Left kidney (tissue), 2 donors: Measurements from ENCODE around the gene MRPL49. TPM values are rescaled to one million over a fixed set of nuclear protein-coding genes. Genes with fewer than 3 reads are reported as not detected.

Experiments used
- DNase-seq: peaks from one replicate; pipeline ENCODE4 v3.0.0-alpha.2; 2013
- polyA plus RNA-seq: library from polyadenylated mRNA; unstranded; fragments of 120-200 nt; gene quantifications from one replicate; pipeline ENCODE4 v1.2.1, GENCODE V29; 2013; ENCODE audit not compliant: insufficient read length

Gene MRPL49
- polyA plus RNA-seq, 1 donor, result 52.6 TPM

DNA sequence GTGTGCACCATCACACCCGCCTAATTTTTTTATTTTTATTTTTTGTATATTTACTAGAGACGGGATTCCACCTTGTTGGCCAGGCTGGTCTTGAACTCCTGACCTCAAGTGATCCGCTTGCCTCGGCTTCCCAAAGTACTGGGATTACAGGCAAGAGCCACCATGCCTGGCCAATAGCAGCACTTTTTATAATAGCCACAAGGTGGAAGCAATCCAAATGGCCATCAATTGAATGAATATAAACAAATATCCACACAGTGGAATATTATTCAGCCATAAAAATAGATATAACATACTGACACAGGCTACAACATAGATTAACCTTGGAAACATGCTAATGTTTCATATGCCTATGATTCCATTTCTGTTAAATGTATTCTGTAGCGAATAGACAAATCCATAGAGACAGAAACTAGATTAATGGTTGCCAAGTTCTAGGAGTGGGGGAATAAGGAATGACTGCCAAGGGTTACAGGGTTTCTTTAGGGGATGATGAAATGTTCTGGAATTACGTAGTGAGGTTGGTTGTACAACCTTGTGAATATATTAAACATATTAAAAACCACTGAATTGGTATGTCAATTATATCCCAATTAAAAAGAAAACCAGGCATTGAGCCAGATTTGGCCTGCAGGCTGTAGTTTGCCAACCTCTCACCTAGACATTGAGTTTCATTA, 21.3 kb upstream of the MRPL49 start:
- DNase-seq, result no peak

DNA sequence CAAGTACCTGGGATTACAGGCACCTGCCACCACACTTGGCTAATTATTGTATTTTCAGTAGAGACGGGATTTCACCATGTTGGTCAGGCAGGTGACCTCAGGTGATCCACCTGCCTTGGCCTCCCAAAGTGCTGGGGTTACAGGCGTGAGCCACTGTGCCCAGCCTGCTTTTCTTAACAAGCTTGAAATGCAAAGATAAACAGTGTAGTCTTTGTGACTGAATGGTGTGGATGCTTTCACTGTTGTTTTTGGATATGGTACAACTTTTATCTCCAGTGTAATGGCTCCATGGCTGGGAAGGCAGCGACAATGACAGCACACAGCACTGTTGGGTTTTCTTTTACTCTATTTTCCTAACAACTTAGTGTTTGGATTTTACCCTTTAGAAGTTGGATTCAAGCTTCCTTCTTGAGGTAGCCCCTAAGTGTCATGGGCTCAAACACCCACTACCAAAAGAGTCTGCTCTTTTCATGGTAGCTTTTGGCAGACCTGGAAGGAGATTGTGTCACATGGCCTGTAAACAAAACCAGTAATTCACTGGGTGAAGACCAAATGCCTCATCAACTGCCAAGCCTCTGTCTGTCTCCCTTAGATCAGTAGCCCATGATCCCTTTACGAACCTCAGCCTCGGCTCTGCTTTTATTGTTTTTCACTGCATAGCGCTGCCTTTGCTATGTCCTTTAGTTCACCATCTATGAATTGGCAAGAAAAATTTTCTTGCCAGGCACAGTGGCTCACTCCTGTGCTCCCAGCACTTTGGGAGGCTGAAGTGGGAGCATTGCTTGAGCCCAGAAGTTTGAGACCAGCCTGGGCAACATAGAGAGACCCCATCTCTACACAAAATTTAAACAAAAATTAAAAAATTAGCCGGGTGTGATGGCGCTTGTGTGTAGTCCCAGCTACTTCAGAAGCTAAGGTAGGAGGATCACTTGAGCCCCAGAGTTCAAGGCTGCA, 19.7 kb upstream of the MRPL49 start:
- DNase-seq, result no peak

DNA sequence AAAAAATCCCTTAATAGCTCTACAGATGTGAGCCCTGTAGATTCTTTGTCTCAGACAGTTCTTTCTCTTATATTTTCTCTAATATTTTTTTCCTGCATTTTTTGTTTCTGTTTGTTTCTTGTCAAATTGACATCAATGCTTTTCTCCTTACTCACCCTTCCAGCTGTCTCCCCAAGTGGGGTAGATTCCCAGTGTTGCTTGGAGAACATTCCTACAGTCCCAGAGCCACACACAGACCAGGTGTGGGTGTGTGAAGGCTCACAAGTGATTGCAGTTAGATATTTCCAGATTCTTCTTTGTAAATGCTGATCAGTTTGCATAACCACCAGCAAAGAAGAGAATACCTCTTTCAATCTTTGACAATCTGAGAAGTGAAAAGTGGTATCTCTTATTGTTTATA, 18.6 kb upstream of the MRPL49 start:
- no peak for DNase-seq

DNA sequence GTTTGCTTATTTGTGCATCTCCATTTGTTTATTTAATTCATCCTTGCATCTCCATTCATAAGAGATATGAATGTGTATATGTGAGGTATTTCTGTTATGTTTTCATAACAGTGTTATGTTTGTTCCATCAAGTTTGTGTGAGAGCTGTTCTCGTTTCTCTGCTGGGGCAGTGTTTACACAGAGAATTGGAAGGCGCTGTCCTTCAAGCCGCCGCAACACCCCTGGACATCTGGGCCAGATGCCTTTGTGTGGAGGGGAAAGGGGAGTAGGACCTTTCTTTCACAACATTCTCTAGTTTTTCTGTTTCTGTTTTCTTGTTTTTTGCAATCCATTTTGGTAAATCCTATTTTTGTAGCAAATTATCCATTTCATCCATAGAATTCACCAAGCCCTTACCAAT, 17.5 kb upstream of the MRPL49 start:
- no peak for DNase-seq

DNA sequence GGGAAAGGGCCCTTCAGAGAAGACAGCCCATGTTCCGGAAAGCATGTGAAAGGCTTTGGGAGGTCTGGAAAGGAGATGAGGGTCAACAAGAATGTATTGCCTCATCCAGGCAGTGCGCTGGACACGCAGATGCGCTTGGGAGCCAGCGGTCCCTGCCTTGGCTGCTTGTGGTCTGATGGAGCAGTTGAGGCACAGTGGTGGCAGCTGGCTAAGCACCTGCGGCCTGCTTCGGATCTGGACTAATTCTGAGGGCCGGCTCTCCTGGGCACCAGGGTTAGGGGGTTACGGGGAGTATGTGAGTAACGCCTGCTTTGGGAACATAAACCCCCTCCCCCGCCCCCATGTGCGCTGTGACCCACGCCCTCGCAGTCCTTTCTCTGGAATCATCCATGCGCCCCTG, 15.0 kb upstream of the MRPL49 start:
- DNase-seq, result no peak

DNA sequence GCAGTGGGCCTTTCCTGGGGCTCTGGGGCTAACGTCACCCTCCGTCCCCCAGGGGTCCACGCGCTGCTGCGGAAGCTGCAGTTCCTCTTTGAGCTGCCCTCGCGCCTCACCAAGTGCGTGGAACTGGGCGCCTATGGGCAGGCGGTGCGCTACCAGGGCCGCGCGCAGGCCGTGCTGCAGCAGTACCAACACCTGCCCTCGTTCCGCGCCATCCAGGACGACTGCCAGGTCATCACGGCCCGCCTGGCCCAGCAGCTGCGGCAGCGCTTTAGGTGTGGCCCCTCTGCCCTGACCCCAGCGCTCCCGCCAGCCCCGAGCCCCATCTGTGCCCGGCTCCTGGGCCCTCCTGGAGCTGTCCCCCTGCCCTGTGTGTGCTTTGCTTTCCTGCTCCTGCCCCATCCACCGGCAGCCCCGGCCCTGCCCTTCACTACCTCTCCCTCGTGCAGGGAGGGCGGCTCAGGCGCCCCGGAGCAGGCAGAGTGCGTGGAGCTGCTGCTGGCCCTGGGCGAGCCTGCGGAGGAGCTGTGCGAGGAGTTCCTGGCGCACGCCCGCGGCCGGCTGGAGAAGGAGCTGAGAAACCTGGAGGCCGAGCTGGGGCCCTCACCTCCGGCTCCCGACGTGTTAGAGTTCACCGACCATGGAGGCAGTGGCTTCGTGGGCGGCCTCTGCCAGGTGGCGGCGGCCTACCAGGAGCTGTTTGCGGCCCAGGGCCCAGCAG, 14.2 kb upstream of the MRPL49 start:
- DNase-seq, result no peak

DNA sequence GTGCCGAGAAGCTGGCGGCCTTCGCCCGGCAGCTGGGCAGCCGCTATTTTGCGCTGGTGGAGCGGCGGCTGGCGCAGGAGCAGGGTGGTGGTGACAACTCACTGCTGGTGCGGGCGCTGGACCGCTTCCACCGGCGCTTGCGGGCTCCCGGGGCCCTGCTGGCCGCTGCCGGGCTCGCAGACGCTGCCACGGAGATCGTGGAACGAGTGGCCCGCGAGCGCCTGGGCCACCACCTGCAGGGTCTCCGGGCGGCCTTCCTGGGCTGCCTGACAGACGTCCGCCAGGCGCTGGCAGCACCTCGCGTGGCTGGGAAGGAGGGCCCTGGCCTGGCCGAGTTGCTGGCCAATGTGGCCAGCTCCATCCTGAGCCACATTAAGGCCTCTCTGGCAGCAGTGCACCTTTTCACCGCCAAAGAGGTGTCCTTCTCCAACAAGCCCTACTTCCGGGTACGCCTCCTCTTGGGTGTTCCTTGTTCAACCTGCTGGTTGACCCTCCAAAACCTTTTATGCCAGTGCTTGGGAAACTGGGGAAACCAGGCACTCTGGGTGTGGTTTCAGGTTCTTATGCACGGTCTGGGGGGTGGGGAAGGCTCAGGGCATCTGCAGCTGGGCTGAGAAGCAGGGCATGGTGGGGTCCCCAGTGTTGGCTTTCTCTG, 13.5 kb upstream of the MRPL49 start:
- DNase-seq, result no peak

DNA sequence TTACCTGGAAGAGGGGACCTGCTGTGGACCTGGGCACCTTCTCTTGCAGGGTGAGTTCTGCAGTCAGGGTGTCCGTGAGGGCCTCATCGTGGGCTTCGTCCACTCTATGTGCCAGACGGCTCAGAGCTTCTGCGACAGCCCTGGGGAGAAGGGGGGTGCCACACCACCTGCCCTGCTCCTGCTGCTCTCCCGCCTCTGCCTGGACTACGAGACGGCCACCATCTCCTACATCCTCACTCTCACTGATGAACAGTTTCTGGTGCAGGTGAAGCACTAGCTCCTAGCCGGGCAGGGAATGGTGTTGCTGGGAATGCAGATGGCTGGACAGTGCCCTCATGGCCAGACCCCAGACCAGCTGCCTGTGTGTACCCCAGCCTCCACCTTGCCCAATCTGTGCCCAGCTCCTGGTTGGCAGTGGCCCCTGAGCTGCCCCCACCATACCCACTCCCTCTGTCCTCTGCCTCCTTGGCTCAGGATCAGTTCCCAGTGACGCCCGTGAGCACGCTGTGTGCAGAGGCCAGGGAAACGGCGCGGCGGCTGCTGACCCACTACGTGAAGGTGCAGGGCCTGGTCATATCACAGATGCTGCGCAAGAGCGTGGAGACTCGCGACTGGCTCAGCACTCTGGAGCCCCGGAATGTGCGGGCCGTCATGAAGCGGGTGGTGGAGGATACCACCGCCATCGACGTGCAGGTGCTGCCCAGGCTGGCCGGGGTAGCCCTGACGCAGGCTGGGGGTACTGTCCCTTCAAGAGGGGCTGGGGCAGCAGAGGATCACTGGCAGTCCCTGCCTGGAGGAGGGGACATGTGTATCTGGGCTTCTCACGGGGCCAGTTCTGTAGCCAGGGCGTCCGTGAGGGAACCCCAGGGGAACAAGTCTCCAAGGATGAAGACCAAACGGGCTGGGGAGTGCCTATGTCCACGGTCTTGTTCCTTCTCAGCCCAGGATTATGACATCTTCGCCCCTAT, 12.6 kb upstream of the MRPL49 start:
- DNase-seq, result no peak

DNA sequence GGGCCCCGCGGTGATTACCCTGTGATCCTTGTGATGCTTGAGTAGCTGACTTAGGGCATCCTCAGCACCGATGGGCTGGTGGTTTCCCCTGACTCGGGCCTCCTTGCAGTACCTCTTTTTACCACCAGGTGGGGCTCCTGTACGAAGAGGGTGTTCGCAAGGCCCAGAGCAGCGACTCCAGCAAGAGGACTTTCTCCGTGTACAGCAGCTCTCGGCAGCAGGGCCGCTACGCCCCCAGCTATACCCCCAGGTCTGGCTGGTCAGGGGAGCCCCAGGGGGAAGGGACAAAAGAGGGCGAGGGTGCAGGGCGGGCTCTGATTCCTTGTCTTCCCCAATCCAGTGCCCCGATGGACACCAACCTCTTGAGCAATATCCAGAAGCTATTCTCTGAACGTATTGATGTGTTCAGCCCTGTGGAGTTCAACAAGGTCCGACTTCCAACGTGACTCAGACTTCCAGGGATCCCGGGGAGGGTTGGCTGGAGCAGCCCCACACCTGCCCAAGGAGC, 11.7 kb upstream of the MRPL49 start:
- peak; percentile 82 for DNase-seq

DNA sequence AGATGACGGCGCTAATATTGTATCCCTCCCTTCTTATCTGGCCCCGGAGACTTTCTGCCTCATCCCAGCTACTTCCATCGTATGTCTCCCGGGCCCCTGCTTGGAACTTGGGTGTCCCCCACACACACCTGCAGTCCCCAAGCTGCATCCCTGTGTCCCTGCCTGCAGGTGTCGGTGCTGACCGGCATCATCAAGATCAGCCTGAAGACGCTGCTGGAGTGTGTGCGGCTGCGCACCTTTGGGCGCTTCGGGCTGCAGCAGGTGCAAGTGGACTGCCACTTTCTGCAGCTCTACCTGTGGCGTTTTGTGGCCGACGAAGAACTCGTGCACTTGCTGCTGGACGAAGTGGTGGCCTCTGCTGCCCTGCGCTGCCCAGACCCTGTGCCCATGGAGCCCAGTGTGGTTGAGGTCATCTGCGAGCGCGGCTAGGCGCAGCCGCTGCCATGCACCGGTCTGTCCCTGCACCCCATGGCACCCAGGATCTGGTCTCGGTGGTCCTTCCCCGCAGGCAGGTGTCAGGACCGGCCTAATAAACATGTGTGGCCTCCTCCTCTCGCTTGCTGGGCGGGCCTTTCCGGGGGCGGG, 10.9 kb upstream of the MRPL49 start:
- DNase-seq, result no peak

DNA sequence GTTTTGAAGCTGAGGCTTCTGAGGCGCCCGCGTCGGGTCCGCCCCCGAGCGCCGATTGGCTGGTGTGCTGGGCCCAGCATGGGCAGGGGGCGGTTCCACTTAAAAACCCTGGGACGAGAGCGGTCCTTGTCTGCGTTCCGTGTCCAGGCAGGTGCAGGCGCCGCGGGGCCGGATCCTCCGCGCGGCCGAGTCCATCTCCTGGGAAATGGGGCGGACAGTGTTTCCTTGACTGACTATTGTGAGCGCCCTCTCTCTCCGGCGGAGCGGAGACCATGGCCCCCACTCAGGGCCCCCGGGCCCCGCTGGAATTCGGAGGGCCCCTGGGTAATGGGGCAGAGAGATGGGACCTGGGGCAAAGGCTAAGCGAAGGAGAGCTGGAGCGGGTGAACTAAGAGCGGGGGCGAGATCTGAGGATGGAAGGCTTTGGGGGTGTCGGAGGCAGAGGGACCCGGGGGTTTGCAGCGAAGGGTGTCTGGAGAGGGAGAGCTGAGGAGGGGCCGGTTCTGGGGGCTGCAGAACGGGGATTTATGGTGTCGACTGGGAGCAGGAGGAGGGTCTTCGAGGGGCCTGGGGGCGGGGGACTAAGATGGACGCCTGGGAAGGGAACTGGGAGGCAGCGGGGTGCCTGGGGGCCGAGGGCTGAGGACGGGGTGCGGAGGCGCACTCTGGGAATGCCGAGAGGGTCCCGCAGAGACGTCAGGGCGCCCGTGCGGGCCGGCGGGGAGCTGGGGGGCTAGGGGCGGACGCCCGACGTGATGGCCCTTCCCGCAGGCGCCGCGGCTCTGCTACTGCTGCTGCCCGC, 10.2 kb upstream of the MRPL49 start, which contains the start of gene TM7SF2:
TM7SF2 (plus strand) TSS at position 129 of the 802 bp plus-strand sequence; CDS start at position 273, 144 bp downstream.
- peak; percentile 95 for DNase-seq

DNA sequence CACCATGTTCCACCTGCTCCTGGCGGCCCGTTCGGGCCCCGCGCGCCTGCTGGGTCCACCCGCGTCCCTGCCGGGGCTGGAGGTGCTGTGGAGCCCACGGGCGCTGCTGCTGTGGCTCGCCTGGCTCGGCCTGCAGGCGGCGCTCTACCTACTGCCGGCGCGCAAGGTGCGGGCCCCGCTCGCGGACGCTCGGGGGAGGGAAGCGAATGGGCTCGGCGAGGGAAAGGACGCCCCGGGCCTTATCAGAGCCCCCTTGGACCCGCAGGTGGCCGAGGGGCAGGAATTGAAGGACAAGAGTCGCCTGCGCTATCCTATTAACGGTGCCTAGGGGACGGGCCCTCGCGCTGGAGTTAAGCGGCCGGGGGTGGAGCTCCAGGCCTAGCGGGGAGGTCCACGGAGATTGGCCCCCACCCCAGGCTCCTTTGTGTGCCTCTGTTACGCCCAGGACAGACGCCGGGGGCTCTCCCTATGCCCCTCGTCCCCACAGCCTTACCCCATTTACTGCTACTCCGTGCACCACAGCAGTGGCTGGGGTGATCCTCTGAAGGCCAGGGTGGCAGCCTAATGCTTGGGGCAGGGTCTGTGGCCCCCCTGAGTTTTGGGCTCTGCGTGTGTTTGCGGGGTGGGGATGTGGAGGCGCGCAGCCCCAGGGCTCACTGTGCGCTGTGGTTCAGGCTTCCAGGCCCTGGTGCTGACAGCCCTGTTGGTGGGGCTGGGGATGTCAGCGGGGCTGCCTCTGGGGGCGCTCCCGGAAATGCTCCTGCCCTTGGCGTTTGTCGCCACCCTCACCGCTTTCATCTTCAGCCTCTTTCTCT, 9.4 kb upstream of the MRPL49 start:
- no peak for DNase-seq

DNA sequence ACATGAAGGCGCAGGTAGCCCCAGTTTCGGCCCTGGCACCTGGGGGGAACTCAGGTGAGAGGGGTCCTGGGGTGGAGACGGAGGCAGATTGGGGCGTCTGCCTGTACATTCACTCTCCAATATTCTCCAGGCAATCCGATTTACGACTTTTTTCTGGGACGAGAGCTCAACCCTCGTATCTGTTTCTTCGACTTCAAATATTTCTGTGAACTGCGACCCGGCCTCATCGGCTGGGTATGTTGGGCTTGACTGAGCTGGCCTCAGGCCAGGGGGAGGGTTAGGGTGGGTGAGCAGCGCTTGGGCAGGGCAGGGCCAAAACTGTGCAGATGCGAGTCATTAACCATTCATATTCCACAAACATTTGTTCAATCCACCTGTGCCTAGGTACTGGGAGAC, 8.8 kb upstream of the MRPL49 start:
- no peak for DNase-seq

DNA sequence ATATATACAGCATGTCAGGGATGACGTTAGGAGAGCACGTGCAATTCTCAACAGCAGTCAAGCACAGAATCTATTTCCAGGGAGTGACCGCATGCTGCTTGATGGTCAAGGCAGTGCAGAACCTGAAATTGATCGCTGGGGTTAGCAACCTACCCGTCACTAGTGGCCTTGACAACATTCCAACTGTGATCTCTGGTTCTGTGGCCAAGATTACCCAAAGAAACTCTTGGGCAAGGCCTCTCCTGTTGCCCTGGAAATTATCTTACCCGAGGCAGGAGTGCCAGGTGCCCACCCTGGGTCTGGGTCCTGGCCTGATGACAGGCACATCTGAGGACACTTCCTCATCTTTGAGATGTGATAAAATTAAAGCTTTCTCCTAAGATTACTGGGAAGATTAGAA, 8.3 kb upstream of the MRPL49 start:
- DNase-seq, result no peak

DNA sequence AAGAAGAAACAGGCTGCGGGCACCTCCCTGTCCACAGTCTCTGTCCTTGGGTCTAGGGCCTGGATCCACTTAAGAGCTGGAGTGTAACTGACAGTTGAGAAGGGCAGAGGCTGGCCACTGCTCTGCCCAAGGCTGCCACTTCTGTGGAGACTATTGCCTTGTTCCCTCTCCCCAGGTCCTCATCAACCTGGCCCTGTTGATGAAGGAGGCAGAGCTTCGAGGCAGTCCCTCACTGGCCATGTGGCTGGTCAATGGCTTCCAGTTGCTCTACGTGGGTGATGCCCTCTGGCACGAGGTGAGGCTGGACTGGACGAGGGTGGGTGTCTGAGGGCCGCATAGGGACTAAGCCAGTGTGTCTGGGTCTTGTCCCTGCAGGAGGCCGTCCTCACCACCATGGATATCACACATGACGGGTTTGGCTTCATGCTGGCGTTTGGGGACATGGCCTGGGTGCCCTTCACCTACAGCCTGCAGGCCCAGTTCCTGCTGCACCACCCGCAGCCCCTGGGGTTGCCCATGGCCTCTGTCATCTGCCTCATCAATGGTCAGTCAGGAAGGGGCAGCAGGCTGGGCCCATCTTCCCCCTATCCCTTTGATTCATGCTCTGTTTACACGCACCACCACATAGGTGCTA, 7.5 kb upstream of the MRPL49 start:
- DNase-seq, result no peak

DNA sequence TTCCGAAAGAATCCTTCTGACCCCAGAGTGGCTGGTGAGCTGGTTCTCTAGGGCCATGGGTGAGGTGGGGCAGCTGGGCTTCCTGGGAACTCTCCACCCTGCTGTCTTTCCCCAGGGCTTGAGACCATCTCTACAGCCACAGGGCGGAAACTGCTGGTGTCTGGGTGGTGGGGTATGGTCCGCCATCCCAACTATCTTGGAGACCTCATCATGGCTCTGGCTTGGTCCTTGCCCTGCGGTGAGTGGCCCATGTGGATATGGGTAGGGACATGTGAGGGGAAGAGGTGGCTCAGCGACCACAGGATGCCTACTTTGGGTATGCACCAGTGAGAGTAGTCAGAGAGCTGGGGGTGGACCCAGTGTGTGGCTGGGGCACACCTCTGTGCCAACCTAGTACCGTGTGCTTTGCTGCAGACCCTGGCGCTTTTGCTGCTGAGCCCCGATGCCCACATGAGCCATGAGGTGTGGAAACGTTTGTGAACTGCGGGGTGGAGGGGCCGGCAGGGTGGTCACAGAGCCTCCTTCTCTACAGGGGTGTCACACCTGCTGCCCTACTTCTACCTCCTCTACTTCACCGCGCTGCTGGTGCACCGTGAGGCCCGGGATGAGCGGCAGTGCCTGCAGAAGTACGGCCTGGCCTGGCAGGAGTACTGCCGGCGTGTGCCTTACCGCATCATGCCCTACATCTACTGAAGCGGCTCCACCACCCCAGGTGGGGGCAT, 6.6 kb upstream of the MRPL49 start:
- no peak for DNase-seq
